Caco-2 (cell line): ENCODE results near the gene FXN. TPM values are rescaled to one million over a fixed set of nuclear protein-coding genes. Genes with fewer than 3 reads are reported as not detected.
"Not testable (repeated sequence)": the region's sequence is repeated elsewhere in the genome, so short reads cannot be mapped to it uniquely, and the experiment has no call there.

Experiments used
- Bru-seq: library from RNA; stranded (reverse); fragments of 400-500 nt; gene quantifications from one replicate; lab custom pipeline; 2021; lab: Mats Ljungman, UMichigan
- BruChase-seq, 2 experiments: library from RNA; stranded (reverse); fragments of 400-500 nt; gene quantifications; one replicate each; lab custom pipeline; 2021; lab: Mats Ljungman, UMichigan
- BruUV-seq: library from RNA; stranded (reverse); fragments of 400-500 nt; replicated peaks from 2 replicates; lab custom pipeline; 2021; lab: Mats Ljungman, UMichigan
- CTCF ChIA-PET: fragments of 300-600 bp; sonication (Branson Sonifier 250); formaldehyde crosslinking; loops from one replicate; lab custom pipeline; 2022; ENCODE audit warnings: antibody characterized with exemption; lab: Charles Lee
- POLR2A ChIA-PET: fragments of 300-600 bp; sonication (Branson Sonifier 250); formaldehyde crosslinking; loops from one replicate; lab custom pipeline; 2022; ENCODE audit warnings: antibody characterized with exemption; lab: Charles Lee
- DNase-seq, 2 experiments: peaks; one replicate each; pipeline versions ENCODE4 v3.0.0 to v3.0.0-alpha.2; 2020 to 2022
- H3K27me3 ChIP-seq: replicated peaks from 2 replicates; pipeline ENCODE4 v1.6.0; 2011; ENCODE audit warnings: low read length; ENCODE audit not compliant: control insufficient read depth, insufficient read depth
- H3K36me3 ChIP-seq: 2 replicates; pipeline ENCODE4 v1.5.1; 2011; ENCODE audit warnings: low read length; ENCODE audit not compliant: control insufficient read depth, insufficient read depth
- H3K4me1 ChIP-seq: fragments of 250-450 bp; sonication (Bioruptor Pico); 2 replicates; pipeline ENCODE4 v1.5.1; 2020; ENCODE audit warnings: mild to moderate bottlenecking
- H3K4me3 ChIP-seq: 2 replicates; pipeline ENCODE4 v1.5.1; 2011; ENCODE audit warnings: low read depth, mild to moderate bottlenecking, control low read depth, low read length
- H3K9me3 ChIP-seq: fragments of 250-450 bp; sonication (Bioruptor Pico); 2 replicates; pipeline ENCODE4 v1.5.1; 2020; ENCODE audit warnings: mild to moderate bottlenecking, moderate library complexity
- H3K27ac Mint-ChIP-seq: one replicate; pipeline ENCODE4 v1.8.0; 2022; ENCODE audit warnings: mixed read lengths; ENCODE audit not compliant: unreplicated experiment
- H3K27me3 Mint-ChIP-seq: one replicate; pipeline ENCODE4 v1.8.0; 2022; ENCODE audit warnings: mixed read lengths; ENCODE audit not compliant: insufficient read depth, unreplicated experiment
- H3K36me3 Mint-ChIP-seq: one replicate; pipeline ENCODE4 v1.8.0; 2022; ENCODE audit warnings: mild to moderate bottlenecking, mixed read lengths; ENCODE audit not compliant: insufficient read depth, unreplicated experiment
- H3K4me1 Mint-ChIP-seq: one replicate; pipeline ENCODE4 v1.8.0; 2022; ENCODE audit warnings: low read depth, mixed read lengths; ENCODE audit not compliant: unreplicated experiment
- H3K4me3 Mint-ChIP-seq: one replicate; pipeline ENCODE4 v1.8.0; 2022; ENCODE audit warnings: mild to moderate bottlenecking, moderate library complexity, mixed read lengths; ENCODE audit not compliant: unreplicated experiment
- H3K9me3 Mint-ChIP-seq: one replicate; pipeline ENCODE4 v1.8.0; 2022; ENCODE audit warnings: mixed read lengths; ENCODE audit not compliant: unreplicated experiment
- intact Hi-C: fragments of 100-400 bp; cut with micrococcal nuclease; formaldehyde crosslinking; loops from one replicate; pipeline ENCODE4 v1.10.0; 2022; ENCODE audit not compliant: unreplicated experiment
- long read RNA-seq: library from polyadenylated mRNA; stranded (forward); transcript quantifications from one replicate; pipeline ENCODE4 v2.0.0, GENCODE V29; 2022
- total RNA-seq: library from RNA; stranded (reverse); gene quantifications from 2 replicates; pipeline ENCODE4 v1.2.3, GENCODE V29; 2022
- TF ChIP-seq, protein P1 (sequence below), 2 experiments: fragments of 200-600 bp in 1 of 2; IDR thresholded peaks; 1 replicate in 1 of 2; 2 replicates in 1 of 2; pipeline versions ENCODE4 v1.5.1 to v1.8.0; 2011 to 2022; ENCODE audit warnings: antibody characterized with exemption in 1 of 2, control low read depth in 1 of 2, inconsistent platforms in 1 of 2, low read depth in 1 of 2, low read length in 1 of 2, mild to moderate bottlenecking in 1 of 2, moderate library complexity in 1 of 2; ENCODE audit not compliant: insufficient read depth in 1 of 2, severe bottlenecking in 1 of 2, unreplicated experiment in 1 of 2

The FXN gene
- total RNA-seq (7.6 and 8.6 TPM in 2 replicates), Bru-seq, nascent RNA (percentile 47 among the genes with signal in this experiment), BruChase-seq, experiment 1, labeled RNA remaining after a 2-hour chase (percentile 60 among the genes with signal in this experiment), BruChase-seq, experiment 2, labeled RNA remaining after a 6-hour chase (percentile 71 among the genes with signal in this experiment)
- long read RNA-seq, full-length matches to known transcripts: 12 of 12 reads
- long read RNA-seq, partial matches to known transcripts: 0 of 12 reads
- long read RNA-seq, other reads (novel, unspliced or antisense): 0 of 12 reads

DNA sequence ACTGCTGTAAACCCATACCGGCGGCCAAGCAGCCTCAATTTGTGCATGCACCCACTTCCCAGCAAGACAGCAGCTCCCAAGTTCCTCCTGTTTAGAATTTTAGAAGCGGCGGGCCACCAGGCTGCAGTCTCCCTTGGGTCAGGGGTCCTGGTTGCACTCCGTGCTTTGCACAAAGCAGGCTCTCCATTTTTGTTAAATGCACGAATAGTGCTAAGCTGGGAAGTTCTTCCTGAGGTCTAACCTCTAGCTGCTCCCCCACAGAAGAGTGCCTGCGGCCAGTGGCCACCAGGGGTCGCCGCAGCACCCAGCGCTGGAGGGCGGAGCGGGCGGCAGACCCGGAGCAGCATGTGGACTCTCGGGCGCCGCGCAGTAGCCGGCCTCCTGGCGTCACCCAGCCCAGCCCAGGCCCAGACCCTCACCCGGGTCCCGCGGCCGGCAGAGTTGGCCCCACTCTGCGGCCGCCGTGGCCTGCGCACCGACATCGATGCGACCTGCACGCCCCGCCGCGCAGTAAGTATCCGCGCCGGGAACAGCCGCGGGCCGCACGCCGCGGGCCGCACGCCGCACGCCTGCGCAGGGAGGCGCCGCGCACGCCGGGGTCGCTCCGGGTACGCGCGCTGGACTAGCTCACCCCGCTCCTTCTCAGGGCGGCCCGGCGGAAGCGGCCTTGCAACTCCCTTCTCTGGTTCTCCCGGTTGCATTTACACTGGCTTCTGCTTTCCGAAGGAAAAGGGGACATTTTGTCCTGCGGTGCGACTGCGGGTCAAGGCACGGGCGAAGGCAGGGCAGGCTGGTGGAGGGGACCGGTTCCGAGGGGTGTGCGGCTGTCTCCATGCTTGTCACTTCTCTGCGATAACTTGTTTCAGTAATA, at the start of gene FXN:
Gene FXN (plus strand): TSS at position 315 of the 871 bp plus-strand sequence. CDS start 31 bp downstream, at position 346.
- TF ChIP-seq, protein P1, sequence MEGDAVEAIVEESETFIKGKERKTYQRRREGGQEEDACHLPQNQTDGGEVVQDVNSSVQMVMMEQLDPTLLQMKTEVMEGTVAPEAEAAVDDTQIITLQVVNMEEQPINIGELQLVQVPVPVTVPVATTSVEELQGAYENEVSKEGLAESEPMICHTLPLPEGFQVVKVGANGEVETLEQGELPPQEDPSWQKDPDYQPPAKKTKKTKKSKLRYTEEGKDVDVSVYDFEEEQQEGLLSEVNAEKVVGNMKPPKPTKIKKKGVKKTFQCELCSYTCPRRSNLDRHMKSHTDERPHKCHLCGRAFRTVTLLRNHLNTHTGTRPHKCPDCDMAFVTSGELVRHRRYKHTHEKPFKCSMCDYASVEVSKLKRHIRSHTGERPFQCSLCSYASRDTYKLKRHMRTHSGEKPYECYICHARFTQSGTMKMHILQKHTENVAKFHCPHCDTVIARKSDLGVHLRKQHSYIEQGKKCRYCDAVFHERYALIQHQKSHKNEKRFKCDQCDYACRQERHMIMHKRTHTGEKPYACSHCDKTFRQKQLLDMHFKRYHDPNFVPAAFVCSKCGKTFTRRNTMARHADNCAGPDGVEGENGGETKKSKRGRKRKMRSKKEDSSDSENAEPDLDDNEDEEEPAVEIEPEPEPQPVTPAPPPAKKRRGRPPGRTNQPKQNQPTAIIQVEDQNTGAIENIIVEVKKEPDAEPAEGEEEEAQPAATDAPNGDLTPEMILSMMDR (IDR thresholded peaks at IDR 0.05; ENCODE audit: insufficient read depth in 1 of 2, low read depth in 1 of 2, low read length in 1 of 2, severe bottlenecking in 1 of 2, unreplicated experiment in 1 of 2): peak; percentile 49 to 70

DNA sequence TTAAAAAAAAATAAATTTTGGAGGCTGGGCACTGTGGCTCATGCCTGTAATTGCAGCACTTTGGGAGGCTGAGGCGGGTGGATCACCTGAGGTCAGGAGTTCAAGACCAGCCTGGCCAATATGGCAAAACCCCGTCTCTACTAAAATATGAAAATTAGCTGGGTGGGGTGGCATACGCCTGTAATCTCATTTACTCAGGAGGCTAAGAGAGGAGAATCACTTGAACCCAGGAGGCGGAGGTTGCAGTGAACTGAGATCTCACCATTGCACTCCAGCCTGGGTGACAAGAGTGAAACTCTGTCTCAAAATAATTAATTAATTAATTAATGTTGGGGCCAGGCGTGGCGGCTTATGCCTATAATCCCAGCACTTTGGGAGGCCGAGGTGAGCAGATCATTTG, 48.6 kb upstream of the FXN start:
- H3K27me3 Mint-ChIP-seq, POLR2A ChIA-PET, CTCF ChIA-PET, H3K27ac Mint-ChIP-seq, H3K4me1 ChIP-seq, H3K9me3 ChIP-seq, H3K36me3 Mint-ChIP-seq, H3K36me3 ChIP-seq, DNase-seq, H3K27me3 ChIP-seq, BruUV-seq, intact Hi-C loops, H3K4me1 Mint-ChIP-seq, H3K4me3 ChIP-seq, H3K4me3 Mint-ChIP-seq, H3K9me3 Mint-ChIP-seq: not testable (repeated sequence)

More for the DNA sequence above, at the start of gene FXN:
- H3K27me3 ChIP-seq: no peaks in the 10 kb centered on the region
- no peaks in the 10 kb centered on the region for H3K9me3 ChIP-seq
- no peaks in the 10 kb centered on the region for H3K4me1 ChIP-seq
- Mint-ChIP-seq H3K36me3 (no peaks in the 10 kb centered on the region), H3K4me1 (no peaks in the 10 kb centered on the region), H3K9me3 (no peaks in the 10 kb centered on the region), H3K4me3 (peak within 1 kb of the TSS; percentile 79), H3K27me3 (no peaks in the 10 kb centered on the region), H3K27ac (peak within 1 kb of the TSS; percentile 82)
- intact Hi-C loops: no loop called here
- DNase-seq: peak; percentile 50 to 66
- POLR2A ChIA-PET: no interaction called here
- BruUV-seq: no TSS peak
- H3K4me3 ChIP-seq: peak within 1 kb of the TSS; percentile 55
- CTCF ChIA-PET: interaction anchor here (0.8 kb wide), 2 partner anchors 158 to 473 kb away, joined by 3 read pairs; no protein-coding TSS in a partner anchor
- H3K36me3 ChIP-seq: no peaks in the 10 kb centered on the region

DNA sequence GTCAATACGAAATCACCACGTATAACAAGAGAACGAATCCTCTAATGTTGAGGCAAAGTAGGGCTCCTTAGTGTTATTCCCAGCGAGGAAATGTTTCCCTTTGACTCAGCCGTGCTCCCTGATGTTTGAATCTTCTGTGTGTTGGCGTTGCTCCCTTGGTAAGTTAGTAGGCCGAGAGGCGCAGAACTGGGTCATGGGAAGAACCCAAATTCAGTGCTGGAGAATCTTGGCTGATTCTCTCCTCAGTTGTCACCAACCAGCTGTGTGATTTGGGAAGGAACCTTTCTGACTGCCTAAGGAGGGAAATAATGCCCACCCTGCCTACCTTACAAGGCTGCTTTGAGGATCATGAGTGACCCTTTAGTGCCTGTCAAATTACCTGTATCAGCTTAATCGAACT, 44.1 kb upstream of the FXN start:
- no peak for DNase-seq
- H3K4me1 Mint-ChIP-seq: no peaks in the 10 kb centered on the region
- H3K36me3 ChIP-seq: no peaks in the 10 kb centered on the region
- TF ChIP-seq, protein P1 (IDR thresholded peaks at IDR 0.05; ENCODE audit: insufficient read depth in 1 of 2, low read depth in 1 of 2, low read length in 1 of 2, severe bottlenecking in 1 of 2, unreplicated experiment in 1 of 2): no peak
- ChIA-PET CTCF (no interaction called here), POLR2A (no interaction called here)
- H3K9me3 Mint-ChIP-seq: no peaks in the 10 kb centered on the region
- no peaks in the 10 kb centered on the region for H3K27me3 Mint-ChIP-seq
- no peaks in the 10 kb centered on the region for H3K9me3 ChIP-seq
- H3K4me3 ChIP-seq: no peak overlapping the region
- intact Hi-C loops: loop anchor here (10.0 kb wide), 1 partner anchor 297 kb away; no protein-coding TSS in a partner anchor
- H3K36me3 Mint-ChIP-seq: no peaks in the 10 kb centered on the region
- H3K4me1 ChIP-seq: no peaks in the 10 kb centered on the region
- H3K27ac Mint-ChIP-seq: no peak overlapping the region
- H3K4me3 Mint-ChIP-seq: no peak overlapping the region
- BruUV-seq: no TSS peak
- H3K27me3 ChIP-seq: no peaks in the 10 kb centered on the region
